K562 (cell line): ENCODE measurements around the gene CEP44. TPM values are rescaled to one million over a fixed set of nuclear protein-coding genes. Genes with fewer than 3 reads are reported as not detected.

Experiments
- CBFA2T3 ChIP-seq: fragments of 450-650 bp; IDR thresholded peaks from 2 replicates; pipeline ENCODE4 v1.6.1; 2017
- CBFB ChIP-seq: sonication (generic); formaldehyde crosslinking; IDR thresholded peaks from 2 replicates; pipeline ENCODE4 v1.4.0; 2020; ENCODE audit warnings: mild to moderate bottlenecking, missing genetic modification reagents
- CXXC5 ChIP-seq: fragments of 250-450 bp; sonication (Bioruptor Pico); IDR thresholded peaks from 2 replicates; pipeline ENCODE4 v1.8.0; 2022; ENCODE audit warnings: inconsistent platforms, mild to moderate bottlenecking, moderate library complexity
- HCFC1 ChIP-seq: IDR thresholded peaks from 2 replicates; pipeline ENCODE4 v1.6.1; 2012; ENCODE audit warnings: low read depth, low read length, improper control_type of control experiment
- HDAC6 ChIP-seq: IDR thresholded peaks from 2 replicates; pipeline ENCODE4 v1.6.1; 2012; ENCODE audit warnings: low read depth, mild to moderate bottlenecking, control low read depth, inconsistent platforms, low read length, moderate library complexity
- HNRNPUL1 ChIP-seq: fragments of 200-400 bp; formaldehyde crosslinking; IDR thresholded peaks from 2 replicates; pipeline ENCODE4 v1.6.1; 2017; ENCODE audit warnings: low read length
- NFATC3 ChIP-seq: fragments of 450-650 bp; IDR thresholded peaks from 2 replicates; pipeline ENCODE4 v1.6.1; 2017; ENCODE audit warnings: mild to moderate bottlenecking
- NFE2 ChIP-seq: IDR thresholded peaks from 2 replicates; pipeline ENCODE4 v1.6.1; 2014; ENCODE audit warnings: antibody characterized with exemption, low read depth
- POLR2AphosphoS2 ChIP-seq: IDR thresholded peaks from 2 replicates; pipeline ENCODE4 v1.6.1; 2012; ENCODE audit warnings: low read length, improper control_type of control experiment
- RBM14 ChIP-seq: fragments of 200-400 bp; formaldehyde crosslinking; IDR thresholded peaks from 2 replicates; pipeline ENCODE4 v1.6.1; 2018; ENCODE audit warnings: low read depth, mild to moderate bottlenecking, low read length, moderate library complexity, borderline replicate concordance; ENCODE audit not compliant: insufficient read depth
- SAFB ChIP-seq: fragments of 200-400 bp; formaldehyde crosslinking; IDR thresholded peaks from 2 replicates; pipeline ENCODE4 v1.6.1; 2017; ENCODE audit warnings: low read depth, low read length, borderline replicate concordance
- SMAD4 ChIP-seq: fragments of 250-450 bp; sonication (Bioruptor Pico); conservative IDR thresholded peaks from 2 replicates; pipeline ENCODE4 v1.8.0; 2021; ENCODE audit warnings: inconsistent platforms, mild to moderate bottlenecking, moderate library complexity
- ZFX ChIP-seq: sonication (generic); formaldehyde crosslinking; IDR thresholded peaks from 2 replicates; pipeline ENCODE4 v1.8.0; 2022; ENCODE audit warnings: mild to moderate bottlenecking, missing genetic modification reagents, moderate library complexity
- ZNF347 ChIP-seq: fragments of 450-650 bp; formaldehyde crosslinking; IDR thresholded peaks from 2 replicates; pipeline ENCODE4 v1.4.0; 2020; ENCODE audit warnings: low read depth, mild to moderate bottlenecking, moderate library complexity
- ZNF431 ChIP-seq: sonication (generic); formaldehyde crosslinking; IDR thresholded peaks from 2 replicates; pipeline ENCODE4 v1.8.0; 2022; ENCODE audit warnings: mild to moderate bottlenecking, missing genetic modification reagents
- ZNF507 ChIP-seq: conservative IDR thresholded peaks from 2 replicates; pipeline ENCODE4 v1.6.1; 2017; ENCODE audit warnings: missing genetic modification characterization, missing compliant biosample characterization
- ZNF668 ChIP-seq: fragments of 250-450 bp; sonication (Bioruptor Pico); IDR thresholded peaks from 2 replicates; pipeline ENCODE4 v1.8.0; 2022; ENCODE audit warnings: mild to moderate bottlenecking, inconsistent platforms
- polyA plus RNA-seq, 8 experiments: library from polyadenylated mRNA; depleted of rRNA in 4 of 8; stranded (reverse) in 5 of 8; unstranded in 3 of 8; fragments of >200 nt; fragmentation: Nextera tagmentation in 2 of 8; fragmentation: Illumina TruSeq in 1 of 8; extraction: Ambion mirVana in 2 of 8; extraction: Trizol in 1 of 8; gene quantifications; 2 replicates each; pipeline versions ENCODE4 v1.2.1 to v1.2.3, GENCODE V29; 2011 to 2014; ENCODE audit warnings: inconsistent platforms in 1 of 8, missing spikeins in 1 of 8
- total RNA-seq, 7 experiments: library from RNA; depleted of rRNA in 6 of 7; stranded (reverse); fragments of >200 nt in 6 of 7; fragmentation: Illumina TruSeq in 2 of 7; extraction: Trizol in 2 of 7; gene quantifications; 2 replicates each; pipeline versions ENCODE4 v1.2.1 to v1.2.3, GENCODE V29; 2011 to 2021; ENCODE audit warnings: low replicate concordance in 1 of 7
- TF ChIP-seq, protein P1 (sequence below), 2 experiments: fragments of 450-650 bp; IDR thresholded peaks; 2 replicates each; pipeline ENCODE4 v1.6.1; 2018; ENCODE audit warnings: mild to moderate bottlenecking in 2 of 2, low read depth in 1 of 2; ENCODE audit not compliant: partially characterized antibody in 2 of 2
- TF ChIP-seq, protein P2 (sequence below): fragments of 450-650 bp; IDR thresholded peaks from 2 replicates; pipeline ENCODE4 v1.6.1; 2014; ENCODE audit warnings: low read depth, mild to moderate bottlenecking, moderate library complexity, borderline replicate concordance
- TF ChIP-seq, protein P3 (sequence below): fragments of 450-650 bp; IDR thresholded peaks from 2 replicates; pipeline ENCODE4 v1.6.1; 2016

Gene CEP44
- total and polyA plus RNA-seq, 9 of the 15 experiments (the other 6 are each of a cell fraction or from before 2014, with no cell fraction given), result 19.6 to 45.0 (median 24.4) TPM

DNA sequence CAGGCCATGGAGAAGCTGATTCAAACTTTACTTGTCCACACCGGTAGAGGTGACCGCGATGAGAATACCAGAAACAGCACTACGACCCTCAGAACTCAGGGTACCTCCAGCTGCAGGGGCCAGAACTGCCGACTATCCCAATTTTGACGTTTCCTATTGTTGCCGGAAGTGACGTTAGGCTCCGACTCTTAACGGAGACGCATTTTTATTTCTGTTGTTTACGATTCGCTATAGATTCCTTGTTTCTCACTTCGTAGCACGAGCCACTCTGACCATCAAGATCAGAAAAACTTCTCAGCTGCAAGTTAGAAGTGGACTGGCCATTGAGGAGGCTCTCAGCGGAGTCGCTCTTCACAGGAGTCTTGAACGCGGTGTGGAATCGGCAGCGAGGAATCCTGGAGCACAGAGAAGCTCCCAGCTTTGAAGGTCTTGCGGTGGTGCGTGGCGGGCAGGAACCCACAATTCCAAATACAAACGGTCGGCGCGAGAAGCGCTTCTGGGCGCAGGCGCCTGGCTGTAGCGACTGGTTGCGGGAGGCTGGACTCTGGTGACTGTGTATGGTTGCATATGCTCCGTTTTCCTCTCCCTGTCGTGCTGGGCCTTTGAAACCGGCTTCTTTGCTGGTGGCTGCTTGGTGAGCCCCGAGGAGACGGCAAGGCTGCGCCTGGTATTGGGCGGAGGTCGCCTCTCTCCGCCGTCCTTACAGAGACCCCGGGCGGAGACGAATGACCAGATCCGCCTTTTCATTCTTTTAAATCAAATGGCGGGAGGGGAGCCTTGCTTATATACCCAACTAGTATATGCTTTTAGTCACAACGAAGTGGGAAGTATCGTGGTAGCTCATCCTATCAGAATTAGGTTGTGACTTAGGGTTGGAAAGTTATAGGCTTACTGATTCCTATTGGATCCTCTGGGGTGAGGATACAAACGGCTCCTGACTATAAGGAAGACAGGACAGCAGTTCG, at the start of gene CEP44, which contains the start of gene FBXO8 (continued):
- TF ChIP-seq, protein P1, sequence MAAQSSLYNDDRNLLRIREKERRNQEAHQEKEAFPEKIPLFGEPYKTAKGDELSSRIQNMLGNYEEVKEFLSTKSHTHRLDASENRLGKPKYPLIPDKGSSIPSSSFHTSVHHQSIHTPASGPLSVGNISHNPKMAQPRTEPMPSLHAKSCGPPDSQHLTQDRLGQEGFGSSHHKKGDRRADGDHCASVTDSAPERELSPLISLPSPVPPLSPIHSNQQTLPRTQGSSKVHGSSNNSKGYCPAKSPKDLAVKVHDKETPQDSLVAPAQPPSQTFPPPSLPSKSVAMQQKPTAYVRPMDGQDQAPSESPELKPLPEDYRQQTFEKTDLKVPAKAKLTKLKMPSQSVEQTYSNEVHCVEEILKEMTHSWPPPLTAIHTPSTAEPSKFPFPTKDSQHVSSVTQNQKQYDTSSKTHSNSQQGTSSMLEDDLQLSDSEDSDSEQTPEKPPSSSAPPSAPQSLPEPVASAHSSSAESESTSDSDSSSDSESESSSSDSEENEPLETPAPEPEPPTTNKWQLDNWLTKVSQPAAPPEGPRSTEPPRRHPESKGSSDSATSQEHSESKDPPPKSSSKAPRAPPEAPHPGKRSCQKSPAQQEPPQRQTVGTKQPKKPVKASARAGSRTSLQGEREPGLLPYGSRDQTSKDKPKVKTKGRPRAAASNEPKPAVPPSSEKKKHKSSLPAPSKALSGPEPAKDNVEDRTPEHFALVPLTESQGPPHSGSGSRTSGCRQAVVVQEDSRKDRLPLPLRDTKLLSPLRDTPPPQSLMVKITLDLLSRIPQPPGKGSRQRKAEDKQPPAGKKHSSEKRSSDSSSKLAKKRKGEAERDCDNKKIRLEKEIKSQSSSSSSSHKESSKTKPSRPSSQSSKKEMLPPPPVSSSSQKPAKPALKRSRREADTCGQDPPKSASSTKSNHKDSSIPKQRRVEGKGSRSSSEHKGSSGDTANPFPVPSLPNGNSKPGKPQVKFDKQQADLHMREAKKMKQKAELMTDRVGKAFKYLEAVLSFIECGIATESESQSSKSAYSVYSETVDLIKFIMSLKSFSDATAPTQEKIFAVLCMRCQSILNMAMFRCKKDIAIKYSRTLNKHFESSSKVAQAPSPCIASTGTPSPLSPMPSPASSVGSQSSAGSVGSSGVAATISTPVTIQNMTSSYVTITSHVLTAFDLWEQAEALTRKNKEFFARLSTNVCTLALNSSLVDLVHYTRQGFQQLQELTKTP (IDR thresholded peaks at IDR 0.05; ENCODE audit: low read depth in 1 of 2, partially characterized antibody in 2 of 2), result peak in 1 of 2 experiments; percentile 69
- TF ChIP-seq ZFX (CRISPR knock-in tag) (peak; percentile 80), POLR2AphosphoS2 (peak; percentile 30; the same call in 1 of the 2 replicates), HCFC1 (peak; percentile 70), CBFB (CRISPR knock-in tag) (peak; percentile 57; the same call in 1 of the 2 replicates), ZNF507 (tag) (no peak), ZNF347 (CRISPR knock-in tag) (no peak), ZNF668 (no peak), CXXC5 (peak; percentile 97), HNRNPUL1 (no peak), ZNF431 (CRISPR knock-in tag) (0 out of 2 replicates have a peak, but pooled peaks have one; percentile 19), SAFB (no peak), NFATC3 (0 out of 2 replicates have a peak, but pooled peaks have one; percentile 67), CBFA2T3 (no peak), HDAC6 (no peak), NFE2 (no peak; the same call in 1 of the 2 replicates), SMAD4 (CRISPR knock-in tag) (peak; percentile 69; the same call in 1 of the 2 replicates), RBM14 (no peak)
- TF ChIP-seq, protein P2, sequence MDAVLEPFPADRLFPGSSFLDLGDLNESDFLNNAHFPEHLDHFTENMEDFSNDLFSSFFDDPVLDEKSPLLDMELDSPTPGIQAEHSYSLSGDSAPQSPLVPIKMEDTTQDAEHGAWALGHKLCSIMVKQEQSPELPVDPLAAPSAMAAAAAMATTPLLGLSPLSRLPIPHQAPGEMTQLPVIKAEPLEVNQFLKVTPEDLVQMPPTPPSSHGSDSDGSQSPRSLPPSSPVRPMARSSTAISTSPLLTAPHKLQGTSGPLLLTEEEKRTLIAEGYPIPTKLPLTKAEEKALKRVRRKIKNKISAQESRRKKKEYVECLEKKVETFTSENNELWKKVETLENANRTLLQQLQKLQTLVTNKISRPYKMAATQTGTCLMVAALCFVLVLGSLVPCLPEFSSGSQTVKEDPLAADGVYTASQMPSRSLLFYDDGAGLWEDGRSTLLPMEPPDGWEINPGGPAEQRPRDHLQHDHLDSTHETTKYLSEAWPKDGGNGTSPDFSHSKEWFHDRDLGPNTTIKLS, result peak; percentile 95
- TF ChIP-seq, protein P3, sequence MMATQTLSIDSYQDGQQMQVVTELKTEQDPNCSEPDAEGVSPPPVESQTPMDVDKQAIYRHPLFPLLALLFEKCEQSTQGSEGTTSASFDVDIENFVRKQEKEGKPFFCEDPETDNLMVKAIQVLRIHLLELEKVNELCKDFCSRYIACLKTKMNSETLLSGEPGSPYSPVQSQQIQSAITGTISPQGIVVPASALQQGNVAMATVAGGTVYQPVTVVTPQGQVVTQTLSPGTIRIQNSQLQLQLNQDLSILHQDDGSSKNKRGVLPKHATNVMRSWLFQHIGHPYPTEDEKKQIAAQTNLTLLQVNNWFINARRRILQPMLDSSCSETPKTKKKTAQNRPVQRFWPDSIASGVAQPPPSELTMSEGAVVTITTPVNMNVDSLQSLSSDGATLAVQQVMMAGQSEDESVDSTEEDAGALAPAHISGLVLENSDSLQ, result no peak
